Suprapubic skin (tissue), 4 donors: ENCODE measurements around the gene NAP1L2. TPM values are rescaled to one million over a fixed set of nuclear protein-coding genes. Genes with fewer than 3 reads are reported as not detected.

Source experiments
- DNase-seq, 2 donors: peaks; one replicate each; pipeline ENCODE4 v3.0.0-alpha.2; 2019; ENCODE audit warnings: low spot score in 2 of 2
- H3K27ac ChIP-seq: fragments of 200-600 bp; sonication (generic); one replicate; pipeline ENCODE4 v1.5.1; 2019
- H3K27me3 ChIP-seq: fragments of 200-600 bp; sonication (generic); one replicate; pipeline ENCODE4 v1.5.1; 2019
- H3K36me3 ChIP-seq: fragments of 200-600 bp; sonication (generic); one replicate; pipeline ENCODE4 v1.5.1; 2019
- H3K4me1 ChIP-seq: fragments of 200-600 bp; sonication (generic); one replicate; pipeline ENCODE4 v1.5.1; 2019
- H3K4me3 ChIP-seq: fragments of 200-600 bp; sonication (generic); one replicate; pipeline ENCODE4 v1.5.1; 2019; ENCODE audit warnings: mild to moderate bottlenecking
- H3K9me3 ChIP-seq: fragments of 200-600 bp; sonication (generic); one replicate; pipeline ENCODE4 v1.5.1; 2019
- EP300 ChIP-seq: sonication (generic); formaldehyde crosslinking; IDR thresholded peaks from one replicate; pipeline ENCODE4 v1.6.1; 2017; ENCODE audit warnings: antibody characterized with exemption
- POLR2A ChIP-seq, 2 donors: fragments of 450-650 bp; IDR thresholded peaks; one replicate each; pipeline ENCODE4 v1.6.1; 2017; ENCODE audit warnings: antibody characterized with exemption in 2 of 2, mild to moderate bottlenecking in 2 of 2, moderate library complexity in 2 of 2
- POLR2AphosphoS5 ChIP-seq, 3 donors: sonication (generic); formaldehyde crosslinking; IDR thresholded peaks; one replicate each; pipeline ENCODE4 v1.6.1; 2017; ENCODE audit warnings: antibody characterized with exemption in 3 of 3
- WGBS: methylation state at CpG from one replicate; pipeline ENCODE4 v1.1.5; 2018; 5-methylcytosine and 5-hydroxymethylcytosine counted together
- total RNA-seq, 4 donors: library from RNA; depleted of rRNA; stranded (reverse); fragments of >200 nt; gene quantifications; one replicate each; pipeline ENCODE4 v1.1.0, GENCODE V29; 2016
- TF ChIP-seq, protein P1 (sequence below), 2 donors: fragments of 200-600 bp in 1 of 2; fragments of 450-650 bp in 1 of 2; sonication (generic) in 1 of 2; IDR thresholded peaks; one replicate each; pipeline ENCODE4 v1.5.1; 2016 to 2019; ENCODE audit warnings: antibody characterized with exemption in 2 of 2, mild to moderate bottlenecking in 1 of 2, moderate library complexity in 1 of 2

The NAP1L2 gene, protein sequence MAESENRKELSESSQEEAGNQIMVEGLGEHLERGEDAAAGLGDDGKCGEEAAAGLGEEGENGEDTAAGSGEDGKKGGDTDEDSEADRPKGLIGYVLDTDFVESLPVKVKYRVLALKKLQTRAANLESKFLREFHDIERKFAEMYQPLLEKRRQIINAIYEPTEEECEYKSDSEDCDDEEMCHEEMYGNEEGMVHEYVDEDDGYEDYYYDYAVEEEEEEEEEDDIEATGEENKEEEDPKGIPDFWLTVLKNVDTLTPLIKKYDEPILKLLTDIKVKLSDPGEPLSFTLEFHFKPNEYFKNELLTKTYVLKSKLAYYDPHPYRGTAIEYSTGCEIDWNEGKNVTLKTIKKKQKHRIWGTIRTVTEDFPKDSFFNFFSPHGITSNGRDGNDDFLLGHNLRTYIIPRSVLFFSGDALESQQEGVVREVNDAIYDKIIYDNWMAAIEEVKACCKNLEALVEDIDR
- 1 to 10 TPM; 1.9 to 4.8 (median 3.6) TPM for total RNA-seq

DNA sequence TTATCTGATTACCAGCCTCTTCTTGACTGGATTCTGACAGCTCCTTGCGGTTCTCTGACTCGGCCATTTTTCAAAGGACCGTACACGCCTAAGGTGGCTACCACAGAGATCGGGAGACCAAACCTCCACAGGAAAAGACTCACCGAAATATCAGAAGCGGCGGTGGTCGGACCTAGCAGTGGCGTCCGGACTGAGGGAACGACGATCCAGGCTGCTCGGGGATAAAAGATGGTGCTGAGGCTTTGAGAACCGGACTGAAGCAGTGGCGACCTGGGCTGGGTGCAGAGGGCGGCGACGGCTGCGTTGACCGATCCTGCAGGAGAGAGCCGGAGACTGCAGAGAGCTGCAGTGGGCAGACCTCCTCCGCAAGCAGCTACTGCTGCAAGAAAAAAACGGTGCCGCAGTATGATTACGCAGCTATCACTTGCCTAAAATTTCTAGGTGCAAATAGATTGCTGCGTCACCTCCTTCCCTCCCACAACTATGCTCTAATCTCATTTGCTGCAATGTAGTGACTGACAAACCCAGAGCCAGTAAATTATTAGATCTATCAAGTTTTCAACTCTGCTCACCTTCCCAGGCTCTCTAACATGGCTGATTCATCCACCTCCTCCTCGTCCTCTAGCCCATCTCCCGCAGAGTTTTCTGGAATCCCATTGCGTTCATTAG is at the start of gene NAP1L2:
NAP1L2 (minus strand) TSS at position 426 of the 669 bp plus-strand sequence; CDS start at position 67, 359 bp downstream.
- Histone ChIP-seq H3K27ac (peak within 1 kb of the TSS; percentile 34), H3K4me3 (peak within 1 kb of the TSS; percentile 53), H3K4me1 (no peaks in the 10 kb centered on the region), H3K36me3 (no peaks in the 10 kb centered on the region), H3K27me3 (no peaks in the 10 kb centered on the region), H3K9me3 (no peaks in the 10 kb centered on the region)
- DNase-seq, result no peak
- 51% methylated on average over 30 of the region's 30 CpGs for WGBS
- TF ChIP-seq, protein P1, sequence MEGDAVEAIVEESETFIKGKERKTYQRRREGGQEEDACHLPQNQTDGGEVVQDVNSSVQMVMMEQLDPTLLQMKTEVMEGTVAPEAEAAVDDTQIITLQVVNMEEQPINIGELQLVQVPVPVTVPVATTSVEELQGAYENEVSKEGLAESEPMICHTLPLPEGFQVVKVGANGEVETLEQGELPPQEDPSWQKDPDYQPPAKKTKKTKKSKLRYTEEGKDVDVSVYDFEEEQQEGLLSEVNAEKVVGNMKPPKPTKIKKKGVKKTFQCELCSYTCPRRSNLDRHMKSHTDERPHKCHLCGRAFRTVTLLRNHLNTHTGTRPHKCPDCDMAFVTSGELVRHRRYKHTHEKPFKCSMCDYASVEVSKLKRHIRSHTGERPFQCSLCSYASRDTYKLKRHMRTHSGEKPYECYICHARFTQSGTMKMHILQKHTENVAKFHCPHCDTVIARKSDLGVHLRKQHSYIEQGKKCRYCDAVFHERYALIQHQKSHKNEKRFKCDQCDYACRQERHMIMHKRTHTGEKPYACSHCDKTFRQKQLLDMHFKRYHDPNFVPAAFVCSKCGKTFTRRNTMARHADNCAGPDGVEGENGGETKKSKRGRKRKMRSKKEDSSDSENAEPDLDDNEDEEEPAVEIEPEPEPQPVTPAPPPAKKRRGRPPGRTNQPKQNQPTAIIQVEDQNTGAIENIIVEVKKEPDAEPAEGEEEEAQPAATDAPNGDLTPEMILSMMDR (IDR thresholded peaks at IDR 0.05), result no peak
- TF ChIP-seq POLR2AphosphoS5 (IDR thresholded peaks at IDR 0.05) (no peak), EP300 (no peak), POLR2A (IDR thresholded peaks at IDR 0.05) (no peak)

DNA sequence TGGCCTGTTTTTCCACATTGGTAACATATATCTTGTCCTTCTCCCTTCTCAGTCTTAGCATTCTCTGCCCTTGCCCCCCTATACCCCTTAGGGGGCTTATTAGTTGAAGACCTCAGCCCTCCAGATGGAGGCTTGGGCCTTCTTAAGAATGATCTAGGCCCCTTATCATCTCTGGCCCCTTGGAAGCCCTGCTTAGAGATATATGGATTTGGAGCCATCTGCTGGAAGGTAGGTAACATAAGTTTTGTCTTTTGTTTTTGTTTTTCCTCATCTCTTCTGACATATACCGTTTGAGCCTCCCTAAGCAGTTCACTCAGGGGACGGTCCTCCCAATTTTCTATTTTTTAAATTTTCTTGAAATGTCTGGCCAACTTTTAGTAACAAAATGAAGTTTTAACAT is 48.3 kb upstream of the NAP1L2 start:
- Histone ChIP-seq H3K4me1 (peaks cover 4% of the 10 kb centered on the region), H3K9me3 (no peaks in the 10 kb centered on the region), H3K4me3 (no peak overlapping the region), H3K36me3 (no peaks in the 10 kb centered on the region), H3K27me3 (no peaks in the 10 kb centered on the region), H3K27ac (no peak overlapping the region)
- TF ChIP-seq, protein P1 (IDR thresholded peaks at IDR 0.05), result no peak
- TF ChIP-seq POLR2A (IDR thresholded peaks at IDR 0.05), result no peak
- no peak for TF ChIP-seq POLR2AphosphoS5 (IDR thresholded peaks at IDR 0.05)
- TF ChIP-seq EP300, result no peak
- WGBS, result 27% methylated on average over 2 of the region's 2 CpGs
- no peak for DNase-seq

DNA sequence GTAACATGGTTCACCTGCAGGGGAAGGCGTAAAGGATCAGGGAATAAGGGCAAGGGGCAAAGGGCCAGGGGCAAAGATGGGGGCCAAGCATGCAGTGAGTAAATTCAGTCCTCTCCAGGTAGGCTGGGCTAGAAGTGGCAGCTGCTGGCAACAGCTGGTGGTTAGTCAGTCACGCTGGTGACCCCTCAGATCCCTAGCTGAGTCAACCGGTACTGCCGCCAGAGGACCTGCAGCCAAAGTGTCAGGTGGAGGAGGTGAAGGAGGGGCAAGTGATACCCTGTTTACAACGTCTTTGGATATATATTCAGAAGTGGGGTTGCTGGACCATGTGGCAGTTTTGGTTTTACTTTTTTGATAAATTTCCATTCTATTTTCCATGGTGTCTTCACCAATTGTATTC is 24.6 kb upstream of the NAP1L2 start:
- DNase-seq, result no peak
- TF ChIP-seq EP300 (no peak), POLR2AphosphoS5 (IDR thresholded peaks at IDR 0.05) (no peak), POLR2A (IDR thresholded peaks at IDR 0.05) (no peak)
- TF ChIP-seq, protein P1 (IDR thresholded peaks at IDR 0.05), result no peak
- Histone ChIP-seq H3K27me3 (no peaks in the 10 kb centered on the region), H3K4me1 (no peaks in the 10 kb centered on the region), H3K36me3 (no peaks in the 10 kb centered on the region), H3K9me3 (no peaks in the 10 kb centered on the region), H3K27ac (no peak overlapping the region), H3K4me3 (no peak overlapping the region)
- 44% methylated on average over 5 of the region's 5 CpGs for WGBS

DNA sequence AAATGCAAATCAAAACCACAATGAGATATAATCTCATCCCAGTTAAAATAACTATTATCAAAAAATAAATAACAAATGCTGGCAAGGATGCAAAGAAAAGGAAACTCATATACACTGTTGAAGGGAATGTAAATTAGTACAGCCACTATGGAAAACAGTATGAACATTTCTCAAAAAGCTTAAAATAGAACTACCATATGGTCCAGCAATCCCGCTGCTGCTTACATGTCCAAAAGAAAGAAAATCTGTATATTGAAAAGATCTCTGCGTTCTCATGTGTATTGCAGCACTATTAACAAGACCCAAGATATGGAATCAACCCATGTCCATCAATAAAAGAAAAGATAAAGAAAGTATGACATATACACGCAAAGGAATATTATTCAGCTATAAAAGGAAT is 3.0 kb upstream of the NAP1L2 start:
- no peaks in the 10 kb centered on the region for H3K4me1 ChIP-seq
- TF ChIP-seq POLR2AphosphoS5 (IDR thresholded peaks at IDR 0.05) (no peak), EP300 (no peak), POLR2A (IDR thresholded peaks at IDR 0.05) (no peak)
- TF ChIP-seq, protein P1 (IDR thresholded peaks at IDR 0.05), result no peak
- H3K4me3 ChIP-seq, result no peak overlapping the region
- H3K9me3 ChIP-seq, result no peaks in the 10 kb centered on the region
- no peaks in the 10 kb centered on the region for H3K27me3 ChIP-seq
- DNase-seq, result no peak
- WGBS, result 56% methylated on average over 3 of the region's 3 CpGs
- no peak overlapping the region for H3K27ac ChIP-seq
- H3K36me3 ChIP-seq, result no peaks in the 10 kb centered on the region

DNA sequence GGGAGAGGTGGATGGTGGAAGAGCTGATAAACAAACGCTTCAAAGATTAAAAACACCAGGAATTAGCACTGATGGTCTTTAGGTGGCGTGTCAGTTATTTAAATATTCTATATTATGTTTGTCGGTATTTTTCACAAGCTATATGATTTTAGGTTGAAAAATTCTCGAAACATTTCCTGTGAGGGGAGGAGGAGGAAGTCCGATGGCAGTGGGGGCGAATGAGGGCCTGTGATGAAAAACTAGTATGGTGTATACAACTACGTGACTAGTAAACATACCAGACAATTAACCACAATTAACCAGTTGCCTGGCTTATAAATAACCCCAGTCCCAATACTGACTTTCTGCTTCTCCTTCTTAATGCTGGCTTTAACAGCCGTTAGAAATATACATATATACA is 595 bp upstream of the NAP1L2 start:
- 41% methylated on average over 8 of the region's 8 CpGs for WGBS
- Histone ChIP-seq H3K9me3 (no peaks in the 10 kb centered on the region), H3K27ac (no peak overlapping the region), H3K4me1 (no peaks in the 10 kb centered on the region), H3K4me3 (peak overlapping the region; percentile 53), H3K36me3 (no peaks in the 10 kb centered on the region), H3K27me3 (no peaks in the 10 kb centered on the region)
- TF ChIP-seq POLR2AphosphoS5 (IDR thresholded peaks at IDR 0.05) (no peak), POLR2A (IDR thresholded peaks at IDR 0.05) (no peak), EP300 (no peak)
- TF ChIP-seq, protein P1 (IDR thresholded peaks at IDR 0.05), result no peak
- no peak for DNase-seq
